Vagina (tissue), 2 donors: ENCODE data around the gene VIPR2.

Source experiments
- CTCF ChIP-seq, 3 experiments: fragments of 450-650 bp in 2 of 3; fragments of 200-600 bp in 1 of 3; sonication (generic) in 1 of 3; IDR thresholded peaks; one replicate each; pipeline ENCODE4 v1.5.1; 2017 to 2019; ENCODE audit warnings: antibody characterized with exemption in 3 of 3, mild to moderate bottlenecking in 2 of 3, moderate library complexity in 2 of 3
- POLR2A ChIP-seq, 2 donors: fragments of 450-650 bp; IDR thresholded peaks; one replicate each; pipeline ENCODE4 v1.6.1; 2017; ENCODE audit warnings: antibody characterized with exemption in 2 of 2, mild to moderate bottlenecking in 2 of 2, moderate library complexity in 2 of 2

GRCh38 chr7:159063046-159063840 is 81.4 kb downstream of the VIPR2 start:
- TF ChIP-seq CTCF (IDR thresholded peaks at IDR 0.05), result no peak
- TF ChIP-seq POLR2A (IDR thresholded peaks at IDR 0.05), result no peak
